CD4-positive, alpha-beta T cell treated with Interferon alpha-2 for 1 hour (primary cell): ENCODE data around the gene CLK4.
"Not testable (repeated sequence)": the region's sequence is repeated elsewhere in the genome, so short reads cannot be mapped to it uniquely, and the experiment has no call there.

Source experiments
- DNase-seq, 2 donors: peaks; one replicate each; pipeline ENCODE4 v3.0.0-alpha.2; 2020 to 2022

CLK4 gene

DNA sequence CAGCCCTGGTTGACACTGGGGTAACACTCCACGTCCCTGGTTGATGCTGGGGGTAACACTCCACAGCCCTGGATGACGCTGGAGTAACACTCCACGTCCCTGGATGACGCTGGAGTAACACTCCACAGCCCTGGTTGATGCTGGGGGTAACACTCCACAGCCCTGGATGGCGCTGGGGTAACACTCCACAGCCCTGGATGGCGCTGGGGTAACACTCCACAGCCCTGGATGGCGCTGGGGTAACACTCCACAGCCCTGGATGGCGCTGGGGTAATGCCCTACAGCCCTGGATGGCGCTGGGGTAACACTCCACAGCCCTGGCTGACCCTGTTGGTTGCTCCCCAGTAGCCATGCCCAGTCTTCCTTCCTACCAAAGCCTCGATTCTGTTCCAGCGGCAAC, 41.4 kb downstream of the CLK4 start:
- not testable (repeated sequence) for DNase-seq

DNA sequence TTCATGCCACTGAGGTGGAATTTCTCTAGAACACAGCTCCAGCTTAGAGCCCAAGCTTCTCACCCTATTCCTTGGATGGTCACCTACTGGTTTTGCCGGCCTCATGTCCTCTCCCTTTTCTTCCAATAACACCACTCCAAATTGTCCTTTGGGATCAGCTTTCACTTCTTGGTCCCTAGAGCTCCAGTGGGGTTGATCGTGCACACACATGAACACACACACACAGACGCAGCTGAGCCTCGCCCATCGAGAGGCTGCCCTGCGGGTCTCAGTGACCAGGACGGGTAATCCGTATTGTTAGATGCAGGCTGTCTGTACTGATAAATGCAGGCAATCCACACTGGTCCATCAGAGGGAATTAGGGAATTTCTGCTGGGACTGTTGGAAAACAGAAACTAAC, 43.6 kb downstream of the CLK4 start:
- DNase-seq = no peak

DNA sequence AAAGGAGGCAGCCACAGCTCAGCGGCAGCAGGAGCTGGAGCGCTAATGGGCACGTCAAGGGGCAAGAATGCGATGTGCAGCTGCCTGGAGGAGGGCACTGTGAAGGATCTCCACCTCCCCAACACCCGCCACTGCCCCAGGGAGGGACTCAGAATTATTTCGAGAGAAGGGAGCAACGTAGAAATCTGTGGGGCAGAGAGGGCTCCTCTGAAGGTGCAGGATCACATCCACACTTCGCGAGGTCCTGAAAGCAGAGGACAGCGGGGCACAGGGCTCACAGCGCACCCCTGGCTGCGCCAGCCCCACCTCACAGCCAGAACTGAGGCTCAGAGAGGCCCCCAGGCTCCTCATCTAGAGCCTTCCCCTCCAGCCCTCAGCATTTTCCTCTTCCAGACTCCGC, 44.6 kb downstream of the CLK4 start:
- no peak for DNase-seq

- no peak for DNase-seq
These were observed 45.2 kb downstream of the CLK4 start for GRCh38 chr5:178581621-178582020.

GRCh38 chr5:178580271-178580955, 46.4 kb downstream of the CLK4 start:
- DNase-seq = no peak

DNA sequence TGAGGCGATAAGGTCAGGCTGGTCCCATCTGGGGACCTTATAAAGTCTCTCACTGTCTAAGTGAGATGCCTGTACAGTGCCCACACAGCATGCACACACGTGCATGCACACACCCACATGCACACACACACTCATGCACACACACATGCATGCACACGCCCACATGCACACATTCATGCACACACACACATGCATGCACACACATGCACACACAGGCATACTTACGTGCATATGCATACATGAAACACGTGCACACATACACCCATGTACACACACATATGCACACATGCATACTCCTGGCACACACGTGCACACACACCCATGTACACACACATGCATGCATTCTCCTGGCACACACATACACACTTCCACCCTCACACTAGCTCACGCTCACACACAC, 48.9 kb downstream of the CLK4 start:
- no peak for DNase-seq

DNA sequence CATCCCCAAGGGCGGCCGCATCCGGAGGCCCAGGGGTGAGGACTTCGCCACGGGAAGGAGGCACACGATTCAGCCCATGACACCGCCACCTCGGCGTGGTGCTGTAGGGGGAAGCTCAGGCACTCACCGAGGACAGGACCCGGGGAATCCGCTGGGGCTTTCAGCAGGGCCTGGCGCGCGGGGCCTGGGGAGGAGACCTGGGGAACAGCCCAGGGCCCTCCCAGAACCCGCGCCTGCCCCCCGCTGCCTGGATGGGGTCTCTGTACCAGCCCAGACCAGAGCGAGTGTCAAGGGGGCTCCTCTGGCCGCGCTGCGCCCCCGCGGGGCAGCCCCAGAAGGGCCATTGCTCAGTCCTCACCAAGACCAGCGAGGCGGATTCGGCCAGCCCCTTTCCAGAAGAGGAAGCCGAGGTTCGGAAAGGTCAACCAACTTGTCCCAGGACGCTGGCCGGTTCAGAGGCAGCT, 49.4 kb downstream of the CLK4 start:
- DNase-seq = no peak

DNA sequence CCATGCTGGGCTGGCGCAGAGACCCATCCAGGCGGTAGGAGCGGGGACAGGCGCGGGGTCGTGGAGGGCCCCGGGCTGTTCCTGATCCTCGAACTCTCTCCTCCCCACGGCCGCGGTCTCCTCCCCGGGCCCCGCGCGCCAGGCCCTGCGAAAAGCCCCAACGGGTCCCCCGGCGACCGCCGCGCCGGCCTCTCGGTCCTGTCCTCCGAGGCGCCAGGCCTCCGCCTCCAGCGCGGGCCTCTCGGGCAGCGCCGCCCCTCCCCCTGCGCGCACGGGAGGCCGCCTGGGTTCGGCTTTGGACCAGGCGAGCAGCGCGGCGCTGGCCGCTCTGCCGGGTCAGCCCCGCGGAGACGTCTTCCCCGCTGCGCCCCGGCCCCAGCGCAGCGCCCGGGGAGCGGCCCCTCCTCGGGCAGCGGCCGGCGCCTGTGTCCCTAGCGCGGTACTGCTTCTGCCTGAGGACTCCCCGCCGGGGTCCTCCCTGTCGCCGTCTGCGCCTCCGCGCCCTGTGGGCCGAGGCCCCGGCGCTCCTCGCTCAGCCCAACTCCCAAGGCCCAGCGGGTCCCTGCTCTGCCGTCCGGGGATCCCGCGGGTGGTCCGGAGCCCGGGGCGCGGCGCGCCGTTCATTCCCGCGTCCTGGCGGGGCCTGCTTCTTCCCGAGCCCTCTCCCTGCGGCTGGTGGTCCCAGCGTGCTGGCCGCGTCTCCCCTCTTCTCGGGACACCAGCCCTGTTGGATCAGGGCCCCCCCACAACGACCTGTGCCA, 50.1 kb downstream of the CLK4 start:
- no peak for DNase-seq

DNA sequence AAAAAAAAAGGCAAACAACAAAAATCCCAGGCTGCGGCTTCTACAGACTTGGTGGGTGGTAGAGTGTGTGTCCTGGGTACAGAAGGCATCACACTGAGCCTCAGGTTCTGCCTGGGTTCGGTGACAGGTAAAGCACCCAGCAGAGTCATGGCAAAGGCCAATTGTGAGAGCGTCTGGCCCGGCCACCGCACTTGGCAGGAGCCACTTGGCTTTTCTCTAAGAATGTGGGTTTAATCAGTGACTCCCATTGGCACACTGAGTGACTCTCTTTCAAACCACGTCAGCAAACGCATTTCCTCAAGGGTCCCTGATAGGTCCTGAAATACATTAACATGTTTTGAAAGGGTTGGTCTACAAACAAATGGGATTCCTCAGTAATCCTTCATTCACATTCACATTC, 53.6 kb downstream of the CLK4 start:
- DNase-seq = no peak

DNA sequence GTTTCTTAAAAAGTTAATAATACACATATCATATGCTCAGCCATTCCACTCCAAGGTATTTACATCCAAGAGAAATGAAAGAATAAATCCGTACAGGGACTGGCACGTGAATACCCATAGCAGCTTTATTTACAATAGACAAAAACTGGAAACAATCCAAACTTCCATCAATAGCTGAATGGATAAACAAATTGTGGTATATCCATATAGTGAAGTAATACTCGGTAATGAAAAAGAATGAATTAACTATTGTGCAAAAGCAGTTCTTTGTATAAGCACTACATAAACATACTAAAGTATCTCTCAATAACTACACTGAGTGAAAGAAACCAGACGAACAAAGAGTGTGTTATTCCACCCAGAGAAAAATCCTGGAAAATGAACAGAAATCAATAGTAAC, 54.2 kb downstream of the CLK4 start:
- DNase-seq = no peak

GRCh38 chr5:178569485-178569884, 57.4 kb downstream of the CLK4 start:
- DNase-seq = no peak

DNA sequence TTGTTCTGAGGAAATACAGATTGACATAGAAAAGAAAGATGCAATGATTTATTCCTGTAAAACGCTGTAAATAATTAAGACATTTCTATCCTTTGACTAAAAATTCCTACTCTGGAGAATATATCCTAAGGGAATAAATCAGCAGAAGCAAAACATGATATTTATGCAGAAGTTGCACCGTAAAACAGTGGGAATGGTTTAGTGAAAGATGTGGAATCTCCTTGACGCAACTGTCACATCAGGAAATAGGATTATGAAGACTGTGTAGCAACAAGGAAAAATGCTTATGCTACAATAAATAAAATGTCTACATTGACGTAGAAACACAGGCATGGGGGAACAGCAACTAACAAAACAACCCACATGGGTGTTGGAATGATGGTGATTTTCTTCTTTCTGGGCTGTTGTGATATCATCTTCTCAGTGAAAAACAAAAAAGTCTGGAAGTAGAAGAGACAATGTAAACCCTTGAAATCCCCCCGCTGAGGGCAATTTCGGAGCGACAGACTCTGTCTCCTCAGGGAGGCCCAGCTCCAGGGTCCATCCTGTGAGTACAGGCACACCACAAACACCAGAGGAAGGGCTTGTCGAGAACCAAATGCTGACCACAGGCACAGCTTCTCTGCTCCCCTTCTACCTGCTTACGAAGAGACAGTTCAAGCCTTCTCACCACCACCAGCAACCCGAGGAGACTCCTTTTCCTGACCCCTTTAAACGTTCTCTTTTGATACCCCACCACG, 61.9 kb downstream of the CLK4 start:
- DNase-seq = no peak

GRCh38 chr5:178564397-178564796, 62.5 kb downstream of the CLK4 start:
- DNase-seq = no peak

GRCh38 chr5:178563621-178564020, 63.2 kb downstream of the CLK4 start:
- no peak for DNase-seq

GRCh38 chr5:178561746-178562264, 65.0 kb downstream of the CLK4 start:
- DNase-seq = no peak

DNA sequence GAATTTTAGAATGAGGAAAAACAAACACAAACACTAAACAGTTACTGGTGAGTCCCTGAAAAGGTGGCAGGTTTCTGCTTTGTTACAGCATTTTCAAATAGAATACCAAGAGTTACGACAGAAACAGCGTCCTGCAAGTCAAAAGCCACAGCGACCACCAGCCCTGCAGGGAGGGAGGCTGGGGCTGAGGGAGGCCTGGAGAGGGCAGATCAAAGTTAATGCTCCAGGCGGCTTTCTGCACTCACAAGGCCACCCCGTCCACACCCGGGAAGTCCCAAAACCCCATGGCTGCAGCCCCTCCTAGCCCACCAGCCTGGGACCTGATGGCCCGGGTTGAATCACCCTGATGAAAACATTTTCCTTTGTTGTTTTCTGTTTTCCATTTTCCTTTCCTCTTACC, 65.9 kb downstream of the CLK4 start:
- DNase-seq = no peak

DNA sequence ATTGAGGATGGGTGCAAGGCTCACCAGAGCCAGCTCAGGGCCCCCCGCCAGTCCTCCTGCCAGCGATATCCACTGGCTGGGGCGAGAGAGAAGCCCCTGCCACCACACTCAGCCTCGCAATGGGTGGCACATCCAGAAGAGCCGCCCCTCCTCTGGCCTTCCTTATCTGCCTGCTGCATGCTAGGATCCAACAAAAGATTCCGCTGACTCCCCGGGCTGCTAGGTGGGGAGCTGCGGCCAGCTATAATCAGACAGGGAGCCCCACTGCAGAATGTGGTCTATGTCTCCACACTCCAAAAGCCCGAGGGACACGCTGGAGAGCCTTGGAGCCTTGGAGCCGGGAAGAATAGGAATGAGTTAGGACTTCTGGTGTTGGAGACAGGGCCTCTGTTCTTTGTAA, 69.4 kb downstream of the CLK4 start:
- DNase-seq = no peak

DNA sequence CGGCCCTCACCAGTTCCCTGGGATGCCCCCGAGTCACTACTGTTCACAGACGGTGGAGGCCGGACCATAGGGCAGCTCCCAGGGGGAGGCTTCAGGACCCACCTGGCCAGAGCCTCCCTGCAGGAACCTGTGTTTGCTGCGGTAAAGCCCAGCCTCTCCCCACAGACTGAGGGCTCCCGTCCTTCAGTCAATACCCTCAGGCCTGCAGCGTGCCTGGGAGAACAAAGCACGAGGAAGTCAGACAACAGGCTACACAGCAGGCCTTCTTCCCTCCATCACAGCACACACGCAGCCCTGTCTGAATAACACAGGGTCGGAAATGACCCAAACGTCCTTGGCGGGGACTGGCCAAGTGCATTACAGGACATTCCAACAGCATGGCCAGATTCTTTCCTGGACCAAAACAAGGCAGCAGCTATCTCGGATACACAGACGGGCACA, 71.1 kb downstream of the CLK4 start:
- DNase-seq = no peak

DNA sequence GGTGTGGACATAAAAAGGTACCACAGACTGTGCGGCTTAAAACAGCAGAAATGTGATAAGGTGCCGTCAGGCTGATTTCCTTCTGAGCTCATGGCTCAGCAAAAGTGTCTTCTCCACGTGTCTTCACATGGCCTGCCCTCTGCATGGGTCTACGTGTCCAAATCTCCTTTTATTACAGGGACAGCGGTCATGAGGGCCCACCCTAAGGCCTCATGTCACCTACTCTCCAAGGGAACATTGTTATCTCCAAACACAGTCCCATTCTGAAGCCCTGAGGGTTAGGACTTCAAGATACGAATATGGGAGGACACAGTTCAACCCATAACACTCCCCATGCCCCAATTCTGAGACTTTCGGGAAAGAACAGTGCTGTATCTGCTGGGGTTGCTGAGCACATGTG, 71.8 kb downstream of the CLK4 start:
- DNase-seq = no peak

GRCh38 chr5:178554311-178554710, 72.5 kb downstream of the CLK4 start:
- DNase-seq = no peak

DNA sequence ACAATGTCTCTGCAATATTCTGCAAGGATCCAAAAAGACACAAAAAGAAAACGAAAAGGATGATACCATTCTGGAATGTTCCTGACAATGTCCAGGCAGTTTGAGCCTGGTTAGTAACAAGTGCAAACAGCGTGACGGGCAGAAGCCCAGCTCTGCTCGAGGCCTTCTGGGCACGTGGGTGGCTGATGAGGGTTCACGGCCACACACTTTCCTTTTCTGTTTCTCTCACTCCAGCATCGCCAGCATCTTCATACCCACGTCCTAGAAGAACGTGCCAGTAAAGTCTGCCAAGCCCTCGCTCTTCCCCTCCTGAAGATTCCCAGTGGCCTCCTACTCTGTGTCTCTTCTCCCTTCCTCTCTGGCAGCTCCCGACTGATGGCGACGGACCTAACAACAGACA, 73.3 kb downstream of the CLK4 start:
- DNase-seq = no peak
